ENCODE results near the gene ST7. TPM values are rescaled to one million over a fixed set of nuclear protein-coding genes. Genes with fewer than 3 reads are reported as not detected.

Gene ST7
- total and polyA plus RNA-seq, 2 of the 13 experiments (the other 11 are each of a cell fraction or from before 2014, with no cell fraction given) = 17.3 to 23.5 TPM

DNA sequence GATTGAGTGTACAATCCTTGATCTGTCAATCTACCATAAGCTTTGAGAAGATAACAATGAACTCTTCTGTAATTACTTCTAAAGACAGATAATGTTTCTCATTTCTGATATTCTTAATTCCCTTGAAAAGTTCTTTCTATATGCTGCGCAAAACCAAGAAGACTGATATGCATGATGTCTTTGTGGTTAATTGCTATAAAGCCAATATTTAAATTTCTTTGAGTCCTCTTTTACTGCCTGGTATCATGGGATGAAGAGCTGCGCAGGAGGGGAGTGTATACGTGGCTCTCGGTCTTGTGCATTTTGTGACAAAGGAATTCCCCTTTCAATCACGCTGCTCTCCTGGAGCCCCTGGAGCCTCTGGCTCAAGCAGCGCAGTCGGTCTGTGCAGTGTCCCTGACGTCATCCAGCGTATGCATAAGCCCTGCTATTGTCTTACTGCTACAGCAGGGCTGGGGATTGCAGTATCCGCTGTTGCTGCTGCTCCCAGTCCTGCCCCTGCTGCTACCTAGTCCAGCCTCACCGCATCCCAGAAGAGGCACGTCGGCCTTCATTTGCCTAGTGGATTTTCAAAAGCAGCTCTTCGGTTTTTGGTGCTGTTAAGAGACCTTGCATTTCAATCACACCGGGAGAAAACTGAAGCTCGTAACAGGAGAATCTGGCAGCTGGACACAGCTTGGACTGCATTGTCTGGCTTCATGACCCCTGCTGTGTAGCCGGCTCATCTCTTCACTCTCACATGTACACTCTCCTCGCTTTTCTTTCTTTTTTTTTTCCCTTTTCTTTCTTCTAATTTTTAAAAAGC, 66.7 kb downstream of the ST7 start (continued):
- TF ChIP-seq, protein P1, sequence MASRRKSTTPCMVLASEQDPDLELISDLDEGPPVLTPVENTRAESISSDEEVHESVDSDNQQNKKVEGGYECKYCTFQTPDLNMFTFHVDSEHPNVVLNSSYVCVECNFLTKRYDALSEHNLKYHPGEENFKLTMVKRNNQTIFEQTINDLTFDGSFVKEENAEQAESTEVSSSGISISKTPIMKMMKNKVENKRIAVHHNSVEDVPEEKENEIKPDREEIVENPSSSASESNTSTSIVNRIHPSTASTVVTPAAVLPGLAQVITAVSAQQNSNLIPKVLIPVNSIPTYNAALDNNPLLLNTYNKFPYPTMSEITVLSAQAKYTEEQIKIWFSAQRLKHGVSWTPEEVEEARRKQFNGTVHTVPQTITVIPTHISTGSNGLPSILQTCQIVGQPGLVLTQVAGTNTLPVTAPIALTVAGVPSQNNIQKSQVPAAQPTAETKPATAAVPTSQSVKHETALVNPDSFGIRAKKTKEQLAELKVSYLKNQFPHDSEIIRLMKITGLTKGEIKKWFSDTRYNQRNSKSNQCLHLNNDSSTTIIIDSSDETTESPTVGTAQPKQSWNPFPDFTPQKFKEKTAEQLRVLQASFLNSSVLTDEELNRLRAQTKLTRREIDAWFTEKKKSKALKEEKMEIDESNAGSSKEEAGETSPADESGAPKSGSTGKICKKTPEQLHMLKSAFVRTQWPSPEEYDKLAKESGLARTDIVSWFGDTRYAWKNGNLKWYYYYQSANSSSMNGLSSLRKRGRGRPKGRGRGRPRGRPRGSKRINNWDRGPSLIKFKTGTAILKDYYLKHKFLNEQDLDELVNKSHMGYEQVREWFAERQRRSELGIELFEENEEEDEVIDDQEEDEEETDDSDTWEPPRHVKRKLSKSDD (CRISPR knock-in tag; IDR thresholded peaks at IDR 0.05; ENCODE audit: low read depth) = no peak
- TF ChIP-seq HNRNPH1 (optimal IDR thresholded peaks at IDR 0.05; ENCODE audit: low read depth, low read length) (no peak), EEA1 (CRISPR knock-in tag; IDR thresholded peaks at IDR 0.05; ENCODE audit: borderline replicate concordance) (no peak), SMAD3 (CRISPR knock-in tag; IDR thresholded peaks at IDR 0.05) (no peak)
- TF ChIP-seq, protein P2, sequence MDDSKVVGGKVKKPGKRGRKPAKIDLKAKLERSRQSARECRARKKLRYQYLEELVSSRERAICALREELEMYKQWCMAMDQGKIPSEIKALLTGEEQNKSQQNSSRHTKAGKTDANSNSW (CRISPR knock-in tag; IDR thresholded peaks at IDR 0.05; ENCODE audit: borderline replicate concordance) = no peak

DNA sequence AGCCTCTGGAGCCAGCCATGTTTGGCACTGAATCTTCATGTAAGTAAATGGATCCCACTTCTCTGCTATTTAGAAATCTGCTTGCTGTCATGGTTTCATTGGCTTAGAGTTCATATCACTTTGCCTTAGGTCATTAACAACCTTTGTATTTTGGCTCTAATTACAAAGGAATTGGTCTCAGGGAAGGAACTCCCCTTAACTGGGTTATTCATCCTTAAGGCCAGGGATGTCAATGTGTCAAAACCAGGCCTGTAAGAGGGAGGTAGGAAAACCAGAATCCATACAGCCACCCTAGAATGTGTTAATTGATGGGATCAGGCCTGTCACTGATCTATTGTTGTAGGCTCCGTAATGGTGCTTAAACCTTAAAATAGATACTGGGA, 67.3 kb downstream of the ST7 start:
- Histone ChIP-seq H3K9me3 (ENCODE audit: low read length) (no peaks in the 10 kb centered on the region), H2AFZ (ENCODE audit: low read length) (no peak overlapping the region)

More for the DNA sequence above, 67.3 kb downstream of the ST7 start:
- TF ChIP-seq KMT2A (CRISPR knock-in tag; IDR thresholded peaks at IDR 0.05) = no peak
- in situ Hi-C loops (cut with HindIII; ENCODE audit: extremely low pct_ligation_motif_present, low pct_unique_long_range_greater_than_20kb) (no loop called here), intact Hi-C loops (cut with micrococcal nuclease; ENCODE audit: unreplicated experiment) (no loop called here)
- WGBS (ENCODE audit: low lambda C conversion rate) = 100% methylated on average over 1 of the region's 1 CpG
- no TSS peak for BruUV-seq (replicated peaks)
- Histone ChIP-seq H3K4me1 (ENCODE audit: insufficient read depth, low read length) (no peaks in the 10 kb centered on the region), H4K20me1 (ENCODE audit: insufficient read depth, low read length) (no peaks in the 10 kb centered on the region), H3K36me3 (replicated peaks in 1 of 2; ENCODE audit: control insufficient read depth in 1 of 2, insufficient read depth in 2 of 2, low read length in 2 of 2) (no peaks in the 10 kb centered on the region), H3K4me2 (ENCODE audit: low read depth, low read length) (no peak overlapping the region), H3K27me3 (ENCODE audit: control insufficient read depth in 1 of 2, insufficient read depth in 2 of 2, low read length in 2 of 2) (no peaks in the 10 kb centered on the region), H3K79me2 (ENCODE audit: insufficient read depth, low read length) (peaks cover 2% of the 10 kb centered on the region), H3K27ac (ENCODE audit: extremely low read length, insufficient read depth, low read length) (no peak overlapping the region), H3K4me3 (replicated peaks in 1 of 3; ENCODE audit: insufficient read depth in 1 of 3, low read depth in 2 of 3, low read length in 3 of 3) (no peak overlapping the region), H3K9ac (ENCODE audit: insufficient read depth, low read depth, low read length) (no peak overlapping the region)
- no peak for ATAC-seq
- FAIRE-seq = no peak
- CTCF ChIA-PET (ENCODE audit: low intra/inter-chr PET ratio, low total read pairs) = no interaction called here
- DNase-seq (ENCODE audit: low spot score) = no peak
- POLR2A ChIA-PET = no interaction called here
